Ishikawa (cell line): ENCODE results near the gene DENND1A.

Source experiments
- CEBPB ChIP-seq: IDR thresholded peaks from 2 replicates; pipeline ENCODE4 v1.6.1; 2012
- CREB1 ChIP-seq: IDR thresholded peaks from 2 replicates; pipeline ENCODE4 v1.6.1; 2012; ENCODE audit warnings: low read depth
- EGR1 ChIP-seq: IDR thresholded peaks from 2 replicates; pipeline ENCODE4 v1.6.1; 2012
- EP300 ChIP-seq: IDR thresholded peaks from 2 replicates; pipeline ENCODE4 v1.6.1; 2012; ENCODE audit warnings: borderline replicate concordance
- FOXM1 ChIP-seq: IDR thresholded peaks from 2 replicates; pipeline ENCODE4 v1.6.1; 2012; ENCODE audit warnings: low read depth, borderline replicate concordance
- MAX ChIP-seq: IDR thresholded peaks from 2 replicates; pipeline ENCODE4 v1.6.1; 2012
- NFIC ChIP-seq: IDR thresholded peaks from 2 replicates; pipeline ENCODE4 v1.6.1; 2012
- RAD21 ChIP-seq: IDR thresholded peaks from 2 replicates; pipeline ENCODE4 v1.6.1; 2012; ENCODE audit warnings: low read depth
- REST ChIP-seq: IDR thresholded peaks from 2 replicates; pipeline ENCODE4 v1.6.1; 2012; ENCODE audit warnings: low read depth, mild to moderate bottlenecking
- TAF1 ChIP-seq: IDR thresholded peaks from 2 replicates; pipeline ENCODE4 v1.6.1; 2012; ENCODE audit warnings: low read depth, mild to moderate bottlenecking
- TCF12 ChIP-seq: IDR thresholded peaks from 2 replicates; pipeline ENCODE4 v1.6.1; 2012; ENCODE audit warnings: low read depth
- TEAD4 ChIP-seq: IDR thresholded peaks from 2 replicates; pipeline ENCODE4 v1.6.1; 2012
- USF1 ChIP-seq: IDR thresholded peaks from 2 replicates; pipeline ENCODE4 v1.6.1; 2012
- YY1 ChIP-seq: IDR thresholded peaks from 2 replicates; pipeline ENCODE4 v1.6.1; 2012; ENCODE audit warnings: low read depth
- ZBTB7A ChIP-seq: IDR thresholded peaks from 2 replicates; pipeline ENCODE4 v1.6.1; 2012; ENCODE audit warnings: low read depth

DENND1A gene

GRCh38 chr9:123336449-123336848 is 593.5 kb downstream of the DENND1A start:
- TF ChIP-seq NFIC (no peak), TAF1 (no peak), YY1 (no peak), RAD21 (no peak), REST (no peak), FOXM1 (no peak), CREB1 (no peak), USF1 (no peak), ZBTB7A (no peak), MAX (no peak), EP300 (no peak), TCF12 (no peak), TEAD4 (no peak), EGR1 (no peak), CEBPB (no peak)

- TF ChIP-seq TEAD4 (no peak), ZBTB7A (no peak), RAD21 (no peak), TAF1 (no peak), EGR1 (no peak), MAX (no peak), REST (no peak), YY1 (no peak), USF1 (no peak), EP300 (no peak), FOXM1 (no peak), CEBPB (no peak), CREB1 (no peak), TCF12 (no peak)
These were observed 594.0 kb downstream of the DENND1A start for GRCh38 chr9:123335986-123336329.

- TF ChIP-seq TEAD4, result peak; percentile 40; the same call in 1 of the 2 replicates
- TF ChIP-seq CREB1, result no peak
These were observed 594.5 kb downstream of the DENND1A start for GRCh38 chr9:123335193-123335985.

- no peak for TF ChIP-seq TEAD4
- no peak for TF ChIP-seq FOXM1
- no peak for TF ChIP-seq RAD21
- TF ChIP-seq MAX, result no peak
- TF ChIP-seq TCF12, result no peak
- no peak for TF ChIP-seq EGR1
- no peak for TF ChIP-seq ZBTB7A
- no peak for TF ChIP-seq CEBPB
- TF ChIP-seq YY1, result no peak
- no peak for TF ChIP-seq USF1
- no peak for TF ChIP-seq CREB1
These were observed 595.3 kb downstream of the DENND1A start for GRCh38 chr9:123334639-123335038.

- TF ChIP-seq MAX (no peak), TAF1 (no peak), EP300 (no peak), NFIC (no peak), EGR1 (no peak), RAD21 (no peak), TCF12 (no peak), YY1 (no peak), CREB1 (no peak), USF1 (no peak), ZBTB7A (no peak), REST (no peak)
These were observed 598.4 kb downstream of the DENND1A start for GRCh38 chr9:123331346-123332060.
